Fibroblast of lung (primary cell): ENCODE data around the gene DNAAF8.

Source experiments
- EZH2 ChIP-seq: IDR thresholded peaks from 2 replicates; pipeline ENCODE4 v1.5.1; 2012; ENCODE audit warnings: low read length, control low read depth, mild to moderate bottlenecking; ENCODE audit errors: missing control alignments
- TF ChIP-seq, protein P1 (sequence below), 2 donors: IDR thresholded peaks in 1 of 2; conservative IDR thresholded peaks in 1 of 2; 1 replicate in 1 of 2; 2 replicates in 1 of 2; pipeline ENCODE4 v1.5.1; 2011 to 2012; ENCODE audit warnings: low read length in 2 of 2, control low read depth in 1 of 2, inconsistent platforms in 1 of 2, low read depth in 1 of 2, mild to moderate bottlenecking in 1 of 2

DNA sequence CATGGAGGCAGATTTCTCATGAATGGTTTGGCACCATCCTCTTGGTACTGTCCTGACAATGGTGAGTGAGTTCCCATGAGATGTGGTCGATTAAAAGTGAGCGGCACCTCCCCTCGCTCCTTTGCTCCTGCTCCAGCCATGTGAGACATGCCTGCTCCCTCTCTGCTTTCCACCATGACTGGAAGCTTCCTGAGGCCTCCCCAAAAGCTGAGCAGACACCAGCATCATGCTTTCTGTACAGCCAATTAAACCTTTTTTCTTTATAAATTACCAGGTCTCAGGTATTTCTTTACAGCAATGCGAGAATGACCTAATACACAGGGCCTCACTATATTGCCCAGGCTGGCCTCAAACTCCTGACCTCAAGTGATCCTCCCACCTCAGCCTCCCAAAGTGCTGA, 20.5 kb downstream of the DNAAF8 start:
- TF ChIP-seq, protein P1, sequence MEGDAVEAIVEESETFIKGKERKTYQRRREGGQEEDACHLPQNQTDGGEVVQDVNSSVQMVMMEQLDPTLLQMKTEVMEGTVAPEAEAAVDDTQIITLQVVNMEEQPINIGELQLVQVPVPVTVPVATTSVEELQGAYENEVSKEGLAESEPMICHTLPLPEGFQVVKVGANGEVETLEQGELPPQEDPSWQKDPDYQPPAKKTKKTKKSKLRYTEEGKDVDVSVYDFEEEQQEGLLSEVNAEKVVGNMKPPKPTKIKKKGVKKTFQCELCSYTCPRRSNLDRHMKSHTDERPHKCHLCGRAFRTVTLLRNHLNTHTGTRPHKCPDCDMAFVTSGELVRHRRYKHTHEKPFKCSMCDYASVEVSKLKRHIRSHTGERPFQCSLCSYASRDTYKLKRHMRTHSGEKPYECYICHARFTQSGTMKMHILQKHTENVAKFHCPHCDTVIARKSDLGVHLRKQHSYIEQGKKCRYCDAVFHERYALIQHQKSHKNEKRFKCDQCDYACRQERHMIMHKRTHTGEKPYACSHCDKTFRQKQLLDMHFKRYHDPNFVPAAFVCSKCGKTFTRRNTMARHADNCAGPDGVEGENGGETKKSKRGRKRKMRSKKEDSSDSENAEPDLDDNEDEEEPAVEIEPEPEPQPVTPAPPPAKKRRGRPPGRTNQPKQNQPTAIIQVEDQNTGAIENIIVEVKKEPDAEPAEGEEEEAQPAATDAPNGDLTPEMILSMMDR (conservative IDR thresholded peaks at IDR 0.05 in 1 of 2, IDR thresholded peaks at IDR 0.05 in 1 of 2; ENCODE audit: low read depth in 1 of 2, low read length in 2 of 2) = no peak
- no peak for TF ChIP-seq EZH2
